GM18519 (cell line): ENCODE data around the gene CCDC57.
"Not testable (repeated sequence)": the region's sequence is repeated elsewhere in the genome, so short reads cannot be mapped to it uniquely, and the experiment has no call there.

ENCODE experiments used
- ATAC-seq: cut with Tn5 transposase; IDR thresholded peaks from one replicate; pipeline ENCODE4 v1.9.1; 2021; ENCODE audit warnings: mild to moderate bottlenecking, moderate library complexity; ENCODE audit not compliant: unreplicated experiment, low FRiP score

CCDC57 gene

GRCh38 chr17:82179412-82179811, 33.2 kb downstream of the CCDC57 start:
- no peak for ATAC-seq

GRCh38 chr17:82178499-82179261, 34.0 kb downstream of the CCDC57 start:
- no peak for ATAC-seq

- no peak for ATAC-seq
Measured at GRCh38 chr17:82177761-82178498, 34.7 kb downstream of the CCDC57 start.

- no peak for ATAC-seq
Measured at GRCh38 chr17:82177276-82177675, 35.4 kb downstream of the CCDC57 start.

- ATAC-seq = no peak
Measured at GRCh38 chr17:82175951-82176350, 36.7 kb downstream of the CCDC57 start.

- ATAC-seq = no peak
Measured at GRCh38 chr17:82175201-82175600, 37.4 kb downstream of the CCDC57 start.

GRCh38 chr17:82174042-82174857, 38.4 kb downstream of the CCDC57 start:
- ATAC-seq = not testable (repeated sequence)

GRCh38 chr17:82173351-82174041, 39.1 kb downstream of the CCDC57 start:
- no peak for ATAC-seq

- ATAC-seq = no peak
Measured at GRCh38 chr17:82172486-82173160, 40.0 kb downstream of the CCDC57 start.

- no peak for ATAC-seq
Measured at GRCh38 chr17:82171750-82172375, 40.8 kb downstream of the CCDC57 start.

- no peak for ATAC-seq
Measured at GRCh38 chr17:82170412-82170961, 42.2 kb downstream of the CCDC57 start.

GRCh38 chr17:82168568-82168967, 44.1 kb downstream of the CCDC57 start:
- ATAC-seq = no peak

- no peak for ATAC-seq
Measured at GRCh38 chr17:82167028-82167427, 45.6 kb downstream of the CCDC57 start.

- ATAC-seq = no peak
Measured at GRCh38 chr17:82164853-82165252, 47.8 kb downstream of the CCDC57 start.

GRCh38 chr17:82161216-82161615, 51.4 kb downstream of the CCDC57 start:
- no peak for ATAC-seq

GRCh38 chr17:82160075-82160474, 52.6 kb downstream of the CCDC57 start:
- no peak for ATAC-seq

GRCh38 chr17:82158825-82159224, 53.8 kb downstream of the CCDC57 start:
- no peak for ATAC-seq

GRCh38 chr17:82157046-82158035, 55.3 kb downstream of the CCDC57 start:
- no peak for ATAC-seq
